Type B pancreatic cell (in vitro differentiated cells): ENCODE results near the gene GABRB1. TPM values are rescaled to one million over a fixed set of nuclear protein-coding genes. Genes with fewer than 3 reads are reported as not detected.

Experiments
- DNase-seq: peaks from one replicate; pipeline ENCODE4 v3.0.0; 2021; ENCODE audit warnings: mixed read lengths; ENCODE audit not compliant: unreplicated experiment; ENCODE audit errors: extremely low spot score
- H3K27ac Mint-ChIP-seq: 2 replicates; pipeline ENCODE4 v1.8.0; 2021; ENCODE audit warnings: mild to moderate bottlenecking, mixed read lengths
- H3K27me3 Mint-ChIP-seq: 2 replicates; pipeline ENCODE4 v1.8.0; 2021; ENCODE audit warnings: mixed read lengths
- H3K36me3 Mint-ChIP-seq: 2 replicates; pipeline ENCODE4 v1.8.0; 2021; ENCODE audit warnings: mixed read lengths
- H3K4me1 Mint-ChIP-seq: one replicate; pipeline ENCODE4 v1.8.0; 2021; ENCODE audit warnings: mixed read lengths; ENCODE audit not compliant: unreplicated experiment
- H3K4me3 Mint-ChIP-seq: 2 replicates; pipeline ENCODE4 v1.8.0; 2021; ENCODE audit warnings: mild to moderate bottlenecking, mixed read lengths
- H3K9me3 Mint-ChIP-seq: 2 replicates; pipeline ENCODE4 v1.8.0; 2021; ENCODE audit warnings: mixed read lengths
- total RNA-seq: library from RNA; stranded (reverse); gene quantifications from 2 replicates; pipeline ENCODE4 v1.2.1, GENCODE V29; 2021; ENCODE audit warnings: low replicate concordance
- TF ChIP-seq, protein P1 (sequence below): fragments of 200-600 bp; sonication (generic); conservative IDR thresholded peaks from 2 replicates; pipeline ENCODE4 v1.5.0; 2021; ENCODE audit warnings: antibody characterized with exemption, mild to moderate bottlenecking

GABRB1 gene
- total RNA-seq, 1 donor from 2014 or later, result 1.1 TPM

DNA sequence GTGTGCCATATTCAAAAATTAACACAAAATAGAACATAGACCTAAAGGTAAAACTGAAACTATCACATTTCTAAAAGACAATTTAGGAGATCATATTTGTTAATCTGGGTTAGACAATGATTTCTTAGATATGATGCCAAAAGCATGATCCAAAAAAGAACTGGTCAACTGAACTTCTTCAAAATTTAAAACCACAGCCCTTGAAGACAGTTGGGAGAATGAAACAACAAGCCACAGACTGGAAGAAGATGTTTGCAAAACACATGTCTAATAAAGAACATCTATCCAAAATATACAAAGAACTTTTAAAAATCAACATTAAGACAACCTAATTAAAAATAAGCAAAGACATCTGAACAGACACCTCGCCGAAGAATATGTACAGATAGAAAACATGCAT, 412.7 kb downstream of the GABRB1 start:
- no peaks in the 10 kb centered on the region for H3K27me3 Mint-ChIP-seq
- TF ChIP-seq, protein P1, sequence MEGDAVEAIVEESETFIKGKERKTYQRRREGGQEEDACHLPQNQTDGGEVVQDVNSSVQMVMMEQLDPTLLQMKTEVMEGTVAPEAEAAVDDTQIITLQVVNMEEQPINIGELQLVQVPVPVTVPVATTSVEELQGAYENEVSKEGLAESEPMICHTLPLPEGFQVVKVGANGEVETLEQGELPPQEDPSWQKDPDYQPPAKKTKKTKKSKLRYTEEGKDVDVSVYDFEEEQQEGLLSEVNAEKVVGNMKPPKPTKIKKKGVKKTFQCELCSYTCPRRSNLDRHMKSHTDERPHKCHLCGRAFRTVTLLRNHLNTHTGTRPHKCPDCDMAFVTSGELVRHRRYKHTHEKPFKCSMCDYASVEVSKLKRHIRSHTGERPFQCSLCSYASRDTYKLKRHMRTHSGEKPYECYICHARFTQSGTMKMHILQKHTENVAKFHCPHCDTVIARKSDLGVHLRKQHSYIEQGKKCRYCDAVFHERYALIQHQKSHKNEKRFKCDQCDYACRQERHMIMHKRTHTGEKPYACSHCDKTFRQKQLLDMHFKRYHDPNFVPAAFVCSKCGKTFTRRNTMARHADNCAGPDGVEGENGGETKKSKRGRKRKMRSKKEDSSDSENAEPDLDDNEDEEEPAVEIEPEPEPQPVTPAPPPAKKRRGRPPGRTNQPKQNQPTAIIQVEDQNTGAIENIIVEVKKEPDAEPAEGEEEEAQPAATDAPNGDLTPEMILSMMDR, result no peak
- no peak overlapping the region for H3K4me3 Mint-ChIP-seq
- H3K27ac Mint-ChIP-seq, result no peak overlapping the region
- no peaks in the 10 kb centered on the region for H3K36me3 Mint-ChIP-seq
- no peaks in the 10 kb centered on the region for H3K4me1 Mint-ChIP-seq
- H3K9me3 Mint-ChIP-seq, result no peaks in the 10 kb centered on the region
- no peak for DNase-seq

DNA sequence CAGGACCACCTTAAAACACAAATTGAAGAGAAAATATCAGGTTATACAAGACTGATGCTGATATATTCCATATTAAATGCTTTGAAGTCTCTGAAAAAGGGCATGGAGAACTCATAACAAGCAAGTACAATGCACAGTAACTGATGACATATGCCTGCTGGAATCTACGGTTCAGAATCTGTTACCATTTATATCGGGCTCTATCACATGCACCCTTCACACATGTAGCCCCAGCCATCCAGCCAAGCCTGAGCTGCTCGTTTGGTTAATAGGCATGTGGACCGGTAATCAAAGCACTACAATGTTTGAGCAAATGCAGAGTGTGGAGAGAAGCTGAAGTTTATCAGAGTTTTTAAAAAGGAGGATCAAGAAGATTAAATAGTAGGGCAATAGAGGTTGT, 420.3 kb downstream of the GABRB1 start:
- no peak overlapping the region for H3K27ac Mint-ChIP-seq
- no peaks in the 10 kb centered on the region for H3K27me3 Mint-ChIP-seq

DNA sequence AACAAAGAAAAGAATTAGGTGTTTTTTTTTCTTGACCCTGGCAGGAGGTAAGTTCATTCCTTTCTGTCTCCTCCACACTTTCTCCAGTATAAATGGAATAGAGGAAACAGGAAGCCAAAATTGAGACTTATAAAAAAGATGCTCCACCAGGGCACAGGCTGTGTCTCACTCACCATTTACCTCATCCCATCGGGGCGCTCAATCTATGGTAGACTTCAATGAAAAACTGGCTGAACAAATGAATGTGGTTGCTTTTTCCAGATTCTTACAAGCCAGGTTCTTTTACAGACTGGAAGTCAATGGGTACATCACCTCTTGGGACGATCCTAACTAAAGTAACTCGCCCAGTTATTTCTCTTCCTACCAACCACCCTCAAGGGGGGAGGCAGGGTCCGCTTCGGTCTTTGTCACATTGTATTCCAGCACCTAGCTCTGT, 431.4 kb downstream of the GABRB1 start:
- Mint-ChIP-seq H3K4me3 (peak overlapping the region; percentile 91), H3K27ac (peak overlapping the region; percentile 71), H3K9me3 (no peaks in the 10 kb centered on the region), H3K36me3 (peaks cover 16% of the 10 kb centered on the region), H3K4me1 (peaks cover 14% of the 10 kb centered on the region), H3K27me3 (no peaks in the 10 kb centered on the region)
- TF ChIP-seq, protein P1, result no peak
- no peak for DNase-seq

More for the DNA sequence above, 420.3 kb downstream of the GABRB1 start:
- Mint-ChIP-seq H3K4me3 (no peak overlapping the region), H3K9me3 (no peaks in the 10 kb centered on the region), H3K4me1 (peaks cover 5% of the 10 kb centered on the region), H3K36me3 (peaks cover 30% of the 10 kb centered on the region)
- TF ChIP-seq, protein P1, result no peak
- no peak for DNase-seq

DNA sequence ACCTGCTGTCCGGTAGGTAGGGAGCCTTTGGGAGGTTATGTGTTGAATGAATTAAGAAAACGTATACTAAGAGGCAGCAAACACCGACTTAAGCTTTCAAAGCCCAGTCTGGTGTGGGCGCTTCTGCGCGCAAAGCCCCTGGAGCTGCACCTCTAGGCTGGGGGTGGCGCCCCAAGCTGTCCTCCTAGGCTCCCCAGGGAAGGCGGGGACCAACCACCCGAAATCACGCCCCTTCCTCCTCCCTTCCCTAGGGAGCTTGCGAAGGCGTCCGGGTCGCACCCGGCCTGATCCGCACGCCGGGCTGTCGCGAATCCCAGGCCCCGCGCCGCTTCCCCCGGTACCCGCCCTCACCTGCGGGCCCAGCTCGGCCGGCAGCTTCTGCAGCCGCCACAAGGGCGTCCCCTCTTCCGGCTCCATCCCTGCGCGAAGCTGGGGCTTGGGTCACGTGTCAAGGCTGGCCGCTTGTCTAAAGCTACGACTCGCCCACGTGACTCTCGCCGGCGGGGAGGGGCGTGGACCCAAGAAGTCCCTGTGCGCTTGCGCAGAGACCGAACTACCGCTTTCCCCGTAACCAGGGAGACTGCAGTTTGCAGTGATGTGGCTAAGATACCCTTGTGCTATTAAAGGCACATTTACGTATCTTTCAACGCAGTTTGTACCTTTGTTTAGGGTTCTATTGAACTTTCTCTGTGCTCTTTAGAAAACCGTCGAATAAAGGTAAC, 432.0 kb downstream of the GABRB1 start, which contains the start of gene COMMD8:
Gene COMMD8 (minus strand): TSS at position 468 of the 722 bp plus-strand sequence. CDS start 51 bp downstream, at position 417.
- Mint-ChIP-seq H3K4me3 (peak within 1 kb of the TSS; percentile 91), H3K27me3 (no peaks in the 10 kb centered on the region), H3K4me1 (peaks cover 14% of the 10 kb centered on the region), H3K27ac (peak within 1 kb of the TSS; percentile 71), H3K36me3 (peaks cover 12% of the 10 kb centered on the region), H3K9me3 (no peaks in the 10 kb centered on the region)
- TF ChIP-seq, protein P1, result peak; percentile 69
- DNase-seq, result peak; percentile 96

DNA sequence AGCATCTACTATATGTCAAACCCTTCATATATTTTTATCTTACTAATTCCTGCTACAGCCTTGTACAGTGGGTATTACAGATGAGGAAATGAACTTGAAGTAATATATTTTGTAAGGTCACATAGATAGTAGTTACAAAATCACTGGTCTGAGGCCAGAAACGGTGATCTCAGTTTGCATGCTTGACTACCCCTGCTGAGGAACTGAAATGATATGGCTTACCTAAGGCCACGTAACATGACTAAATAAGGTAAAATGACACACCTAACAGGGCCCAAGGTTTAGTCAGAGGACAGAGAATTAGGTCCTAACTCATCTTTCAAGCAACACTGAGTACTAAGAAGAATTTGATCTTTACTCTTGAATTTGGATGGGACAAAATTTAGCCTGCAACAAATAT, 433.6 kb downstream of the GABRB1 start:
- TF ChIP-seq, protein P1, result no peak
- Mint-ChIP-seq H3K9me3 (no peaks in the 10 kb centered on the region), H3K27me3 (no peaks in the 10 kb centered on the region), H3K36me3 (no peaks in the 10 kb centered on the region), H3K4me1 (peaks cover 14% of the 10 kb centered on the region), H3K27ac (no peak overlapping the region), H3K4me3 (no peak overlapping the region)
- DNase-seq, result no peak
